ENCODE data around the gene ANKMY1.

The ANKMY1 gene

DNA sequence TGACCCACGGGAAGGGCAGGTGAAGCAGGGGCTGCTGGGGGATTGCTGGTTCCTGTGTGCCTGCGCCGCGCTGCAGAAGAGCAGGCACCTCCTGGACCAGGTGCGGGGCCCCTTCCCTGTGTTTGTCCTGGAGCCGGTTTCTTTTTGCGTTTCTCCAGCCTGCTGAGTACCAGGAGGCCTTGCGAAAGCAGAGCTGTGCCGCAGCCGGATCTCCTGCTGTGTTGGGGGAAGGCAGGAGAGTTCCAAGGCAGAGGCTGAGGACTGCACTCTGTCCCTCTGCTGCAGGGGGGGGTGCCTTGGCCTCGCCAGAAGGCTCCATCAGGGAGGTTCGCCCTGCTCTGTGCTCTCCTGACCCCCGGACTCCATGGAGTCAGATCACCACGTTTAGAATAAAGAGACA lies 31.6 kb upstream of the ANKMY1 start:
- Histone ChIP-seq H3K27me3 (ENCODE audit: control insufficient read depth, insufficient read depth, low read length) (no peaks in the 10 kb centered on the region), H3K27ac (no peak overlapping the region)

DNA sequence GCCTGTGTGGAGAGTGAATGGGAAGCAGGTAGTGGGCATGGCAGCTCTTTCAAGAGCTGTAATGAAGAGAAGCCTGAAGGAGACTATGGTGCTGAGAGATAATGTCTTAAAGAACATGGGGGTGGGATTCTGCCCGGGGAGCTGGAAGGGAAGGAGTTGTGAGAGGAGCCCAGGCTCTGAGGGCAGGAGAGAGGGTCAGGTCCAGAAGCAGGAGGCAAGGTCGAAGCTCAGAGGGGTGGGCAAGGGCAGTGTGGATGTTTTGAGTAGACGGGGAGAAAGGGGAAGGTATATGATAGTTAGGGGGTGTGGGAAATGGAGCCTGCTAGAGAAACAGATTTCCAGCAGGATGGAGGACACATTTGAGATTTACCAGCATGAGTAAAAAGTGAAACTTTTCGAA lies 30.9 kb upstream of the ANKMY1 start:
- Histone ChIP-seq H3K79me2 (peaks cover 47% of the 10 kb centered on the region), H3K4me3 (ENCODE audit: low read depth, low read length) (no peak overlapping the region), H3K36me3 (ENCODE audit: control insufficient read depth, insufficient read depth, low read length) (no peaks in the 10 kb centered on the region), H2AFZ (no peak overlapping the region), H3K27me3 (ENCODE audit: control insufficient read depth, insufficient read depth, low read length) (no peaks in the 10 kb centered on the region), H3K9me3 (ENCODE audit: control insufficient read depth, low read length) (no peaks in the 10 kb centered on the region), H3K4me2 (ENCODE audit: low read length) (no peak overlapping the region), H3K27ac (no peak overlapping the region), H3K9ac (no peak overlapping the region), H3K4me1 (peaks cover 18% of the 10 kb centered on the region)
- TF ChIP-seq, protein P1, sequence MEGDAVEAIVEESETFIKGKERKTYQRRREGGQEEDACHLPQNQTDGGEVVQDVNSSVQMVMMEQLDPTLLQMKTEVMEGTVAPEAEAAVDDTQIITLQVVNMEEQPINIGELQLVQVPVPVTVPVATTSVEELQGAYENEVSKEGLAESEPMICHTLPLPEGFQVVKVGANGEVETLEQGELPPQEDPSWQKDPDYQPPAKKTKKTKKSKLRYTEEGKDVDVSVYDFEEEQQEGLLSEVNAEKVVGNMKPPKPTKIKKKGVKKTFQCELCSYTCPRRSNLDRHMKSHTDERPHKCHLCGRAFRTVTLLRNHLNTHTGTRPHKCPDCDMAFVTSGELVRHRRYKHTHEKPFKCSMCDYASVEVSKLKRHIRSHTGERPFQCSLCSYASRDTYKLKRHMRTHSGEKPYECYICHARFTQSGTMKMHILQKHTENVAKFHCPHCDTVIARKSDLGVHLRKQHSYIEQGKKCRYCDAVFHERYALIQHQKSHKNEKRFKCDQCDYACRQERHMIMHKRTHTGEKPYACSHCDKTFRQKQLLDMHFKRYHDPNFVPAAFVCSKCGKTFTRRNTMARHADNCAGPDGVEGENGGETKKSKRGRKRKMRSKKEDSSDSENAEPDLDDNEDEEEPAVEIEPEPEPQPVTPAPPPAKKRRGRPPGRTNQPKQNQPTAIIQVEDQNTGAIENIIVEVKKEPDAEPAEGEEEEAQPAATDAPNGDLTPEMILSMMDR (IDR thresholded peaks at IDR 0.05): no peak

More for the DNA sequence above, 31.6 kb upstream of the ANKMY1 start:
- no peak overlapping the region for H2AFZ ChIP-seq
- H3K4me3 ChIP-seq (ENCODE audit: low read depth, low read length): no peak overlapping the region
- H3K4me1 ChIP-seq: peaks cover 18% of the 10 kb centered on the region
- H3K4me2 ChIP-seq (ENCODE audit: low read length): no peak overlapping the region
- no peak overlapping the region for H3K9ac ChIP-seq
- TF ChIP-seq, protein P1 (IDR thresholded peaks at IDR 0.05): no peak
- peaks cover 40% of the 10 kb centered on the region for H3K79me2 ChIP-seq
- no peaks in the 10 kb centered on the region for H3K9me3 ChIP-seq (ENCODE audit: control insufficient read depth, low read length)
- no peaks in the 10 kb centered on the region for H3K36me3 ChIP-seq (ENCODE audit: control insufficient read depth, insufficient read depth, low read length)

DNA sequence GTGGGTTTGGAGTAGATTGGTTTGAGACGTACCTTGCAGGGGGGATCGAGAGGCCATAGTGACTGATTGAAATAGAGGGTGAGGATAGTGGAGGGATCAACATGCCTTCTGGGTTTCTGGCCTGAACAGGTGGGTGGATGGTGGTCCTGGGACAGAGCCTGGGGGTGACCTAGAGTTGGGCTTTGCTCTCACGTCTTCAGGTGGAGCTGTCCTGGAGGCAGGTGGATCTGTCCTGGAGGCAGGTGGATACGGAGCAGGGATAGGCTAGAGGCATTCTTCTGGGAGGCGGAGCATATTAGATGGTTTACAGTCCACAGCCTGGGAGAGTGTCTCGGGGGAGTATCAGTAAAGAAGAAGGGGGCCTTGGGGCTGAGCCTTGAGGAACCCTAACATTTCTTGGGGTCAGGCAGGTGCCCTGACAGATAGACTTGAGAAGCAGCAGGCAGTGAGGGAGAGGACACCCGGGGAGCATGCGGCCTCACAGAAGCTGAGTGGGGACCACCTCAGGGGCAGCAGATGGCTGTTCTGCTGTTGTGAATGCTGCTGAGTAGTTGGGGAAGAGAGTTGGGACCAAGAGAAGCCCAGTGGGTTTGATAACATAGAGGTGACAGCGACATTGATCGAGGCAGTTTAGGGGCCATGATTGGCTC lies 30.3 kb upstream of the ANKMY1 start:
- Histone ChIP-seq H3K9me3 (ENCODE audit: control insufficient read depth, low read length) (no peaks in the 10 kb centered on the region), H2AFZ (no peak overlapping the region), H3K9ac (no peak overlapping the region), H3K4me2 (ENCODE audit: low read length) (peak overlapping the region; percentile 75), H3K79me2 (peaks cover 48% of the 10 kb centered on the region), H3K36me3 (ENCODE audit: control insufficient read depth, insufficient read depth, low read length) (no peaks in the 10 kb centered on the region), H3K4me1 (peaks cover 18% of the 10 kb centered on the region), H3K27me3 (ENCODE audit: control insufficient read depth, insufficient read depth, low read length) (no peaks in the 10 kb centered on the region), H3K4me3 (ENCODE audit: low read depth, low read length) (peak overlapping the region; percentile 83), H3K27ac (no peak overlapping the region)
- TF ChIP-seq, protein P1 (IDR thresholded peaks at IDR 0.05): no peak

DNA sequence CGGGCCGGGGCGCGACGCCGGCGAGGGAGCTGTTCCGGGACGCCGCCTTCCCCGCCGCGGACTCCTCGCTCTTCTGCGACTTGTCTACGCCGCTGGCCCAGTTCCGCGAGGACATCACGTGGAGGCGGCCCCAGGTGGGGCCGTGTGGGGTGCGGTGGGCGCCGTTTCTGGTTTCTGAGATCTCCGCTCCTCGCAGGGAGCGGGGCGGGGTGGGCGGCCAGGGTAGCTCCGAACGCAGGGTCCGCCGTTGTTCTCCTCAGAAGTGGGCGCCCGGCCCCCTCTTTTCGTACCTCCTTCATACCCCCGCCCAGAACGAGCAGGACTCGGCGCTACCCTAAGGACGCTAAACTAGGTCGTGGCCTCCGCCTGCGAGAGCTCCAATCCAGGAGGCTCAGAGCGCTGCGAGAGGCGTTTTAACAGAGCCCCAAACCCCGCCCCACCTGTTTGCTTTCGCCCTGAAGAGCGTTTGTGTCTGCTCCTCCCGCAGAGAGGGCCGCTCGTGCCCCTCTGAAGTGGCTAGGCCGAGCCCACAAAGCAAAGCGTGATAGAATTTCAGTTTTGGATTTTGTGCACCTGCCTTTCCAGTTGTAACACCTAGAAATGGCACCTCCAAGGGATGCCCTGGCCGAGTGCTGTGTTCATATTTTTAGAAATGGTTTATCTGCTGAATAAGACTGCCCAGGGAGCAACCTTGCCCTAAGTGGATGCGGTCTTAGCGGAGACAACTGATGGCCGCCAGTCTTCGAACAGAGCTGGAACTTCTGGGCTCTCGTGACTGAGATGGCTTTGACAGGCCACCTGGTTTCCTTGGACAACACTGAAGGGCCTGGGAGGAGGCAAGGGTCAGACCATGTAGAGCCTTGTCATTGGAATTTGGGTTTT lies 29.4 kb upstream of the ANKMY1 start:
- H2AFZ ChIP-seq: peak overlapping the region; percentile 84
- peaks cover 18% of the 10 kb centered on the region for H3K4me1 ChIP-seq
- H3K4me3 ChIP-seq (ENCODE audit: low read depth, low read length): peak overlapping the region; percentile 83
- H3K9me3 ChIP-seq (ENCODE audit: control insufficient read depth, low read length): no peaks in the 10 kb centered on the region
- TF ChIP-seq, protein P1 (IDR thresholded peaks at IDR 0.05): no peak
- H3K27ac ChIP-seq: no peak overlapping the region
- H3K4me2 ChIP-seq (ENCODE audit: low read length): peak overlapping the region; percentile 75
- peaks cover 53% of the 10 kb centered on the region for H3K79me2 ChIP-seq
- peak overlapping the region; percentile 9 for H3K9ac ChIP-seq
- H3K27me3 ChIP-seq (ENCODE audit: control insufficient read depth, insufficient read depth, low read length): no peaks in the 10 kb centered on the region
- H3K36me3 ChIP-seq (ENCODE audit: control insufficient read depth, insufficient read depth, low read length): no peaks in the 10 kb centered on the region

Measured in parathyroid adenoma (tissue), 2 donors.